ENCODE measurements around the gene IPO11. TPM values are rescaled to one million over a fixed set of nuclear protein-coding genes. Genes with fewer than 3 reads are reported as not detected.

IPO11 gene
- total RNA-seq, 1 experiment from 2014 or later = 23.0 TPM

Small RNA genes within 50 kb of the gene (small RNA-seq; reads per million reads assigned to genes)
- gene CKS1BP3 (0 reads per million in 2 experiments), gene RNU6-661P (0 reads per million in 2 experiments)

Other genes starting within 250 kb of the IPO11 start
- gene KIF2A, start 106.6 kb upstream of the IPO11 start, total RNA-seq (2014; rRNA removed; shearing (Covaris generic)) = 42.5 and 44.1 TPM in 2 replicates
- gene DIMT1, start 8.9 kb upstream of the IPO11 start, total RNA-seq (2014; rRNA removed; shearing (Covaris generic)) = 55.7 and 60.3 TPM in 2 replicates
- 0.29 and 1.5 TPM in 2 replicates for gene LRRC70, start 166.1 kb downstream of the IPO11 start, total RNA-seq (2014; rRNA removed; shearing (Covaris generic))

Data from SK-MEL-5 (cell line).